ENCODE data around the gene HERC3. TPM values are rescaled to one million over a fixed set of nuclear protein-coding genes. Genes with fewer than 3 reads are reported as not detected.
A peak's percentile ranks its signal among the peaks of the same experiment; 100 is the strongest.

HERC3 gene
- total and polyA plus RNA-seq, 8 donors: 4.4 to 58.0 (median 34.2) TPM

DNA sequence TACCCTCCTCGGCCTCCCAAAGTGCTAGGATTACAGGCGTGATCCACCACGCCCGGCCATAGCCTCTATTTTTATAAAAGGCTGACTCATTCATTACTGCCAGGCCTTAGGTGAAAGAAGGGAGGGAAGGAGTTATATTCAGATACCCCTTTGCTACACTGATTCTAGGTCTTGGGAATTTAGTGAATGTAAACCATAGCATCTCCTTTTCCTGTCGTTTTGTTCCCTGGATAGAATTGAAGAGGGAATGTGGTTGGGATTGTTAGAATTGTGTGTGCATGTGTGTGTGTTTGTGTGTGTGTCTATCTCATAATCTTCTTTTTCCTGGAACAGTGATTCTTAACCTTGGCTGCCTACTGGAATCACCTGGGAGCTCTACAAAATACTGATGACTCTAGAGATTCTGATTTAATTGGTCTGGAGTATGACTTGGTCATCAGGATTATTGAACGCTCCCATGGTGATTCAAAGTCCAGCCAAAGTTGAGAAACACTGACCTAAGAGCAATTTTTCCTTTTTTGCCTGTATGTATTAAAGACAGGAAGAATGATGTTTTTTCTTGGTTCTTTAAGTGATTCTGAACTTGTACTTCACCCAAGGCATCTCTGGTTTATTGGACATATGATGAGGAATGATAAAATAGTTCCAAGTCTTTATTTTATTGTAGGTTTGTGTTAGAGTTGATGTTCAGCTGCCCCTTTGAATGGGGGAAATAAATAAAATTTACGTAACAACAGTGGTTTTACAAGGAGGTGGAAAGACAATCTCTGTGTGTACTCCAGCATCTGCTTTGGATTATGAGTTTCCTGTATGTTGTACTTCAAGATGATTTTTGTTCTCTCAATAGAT lies 68.4 kb downstream of the HERC3 start:
- intact Hi-C loops (cut with DNase I; ENCODE audit: low total_unique reads): no loop called here
- Histone ChIP-seq H3K4me3 (no peak overlapping the region), H3K9me3 (no peaks in the 10 kb centered on the region), H3K36me3 (peaks cover 7 to 56% (median 48%) of the 10 kb centered on the region in 4 donors), H3K27me3 (no peaks in the 10 kb centered on the region), H3K4me1 (peaks cover 0 to 20% (median 9%) of the 10 kb centered on the region in 4 donors), H3K27ac (no peak overlapping the region)
- 79 to 89% (median 82%) methylated on average over 7 of the region's 7 CpGs for WGBS, 5 donors
- no peak for TF ChIP-seq POLR2AphosphoS5 (IDR thresholded peaks at IDR 0.05)
- no peak for TF ChIP-seq EP300 (IDR thresholded peaks at IDR 0.05)
- TF ChIP-seq, protein P1, sequence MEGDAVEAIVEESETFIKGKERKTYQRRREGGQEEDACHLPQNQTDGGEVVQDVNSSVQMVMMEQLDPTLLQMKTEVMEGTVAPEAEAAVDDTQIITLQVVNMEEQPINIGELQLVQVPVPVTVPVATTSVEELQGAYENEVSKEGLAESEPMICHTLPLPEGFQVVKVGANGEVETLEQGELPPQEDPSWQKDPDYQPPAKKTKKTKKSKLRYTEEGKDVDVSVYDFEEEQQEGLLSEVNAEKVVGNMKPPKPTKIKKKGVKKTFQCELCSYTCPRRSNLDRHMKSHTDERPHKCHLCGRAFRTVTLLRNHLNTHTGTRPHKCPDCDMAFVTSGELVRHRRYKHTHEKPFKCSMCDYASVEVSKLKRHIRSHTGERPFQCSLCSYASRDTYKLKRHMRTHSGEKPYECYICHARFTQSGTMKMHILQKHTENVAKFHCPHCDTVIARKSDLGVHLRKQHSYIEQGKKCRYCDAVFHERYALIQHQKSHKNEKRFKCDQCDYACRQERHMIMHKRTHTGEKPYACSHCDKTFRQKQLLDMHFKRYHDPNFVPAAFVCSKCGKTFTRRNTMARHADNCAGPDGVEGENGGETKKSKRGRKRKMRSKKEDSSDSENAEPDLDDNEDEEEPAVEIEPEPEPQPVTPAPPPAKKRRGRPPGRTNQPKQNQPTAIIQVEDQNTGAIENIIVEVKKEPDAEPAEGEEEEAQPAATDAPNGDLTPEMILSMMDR (IDR thresholded peaks at IDR 0.05): no peak
- no peak for TF ChIP-seq POLR2A (IDR thresholded peaks at IDR 0.05)
- no peak for DNase-seq

DNA sequence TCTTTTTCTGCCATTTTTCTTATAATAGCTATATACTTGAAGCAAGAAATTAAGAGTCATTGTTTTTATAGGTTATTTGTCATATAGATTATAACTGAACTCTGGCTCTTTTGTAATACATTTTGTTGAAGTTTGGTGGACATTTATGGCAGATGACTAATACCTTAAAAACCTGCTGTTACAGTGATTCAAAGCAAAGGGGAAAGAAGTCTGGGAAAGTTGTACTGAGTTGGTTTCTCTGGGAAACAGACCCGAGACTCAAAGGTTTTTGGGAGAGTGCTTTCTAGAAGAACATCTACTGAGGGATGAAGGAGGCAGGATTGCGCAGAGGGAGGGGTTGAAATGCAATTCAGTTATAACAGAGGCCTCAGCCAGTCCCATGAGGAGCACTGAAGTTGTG lies 69.5 kb downstream of the HERC3 start:
- no peak overlapping the region for H3K4me3 ChIP-seq
- H3K9me3 ChIP-seq: no peaks in the 10 kb centered on the region
- 83 to 100% (median 91%) methylated on average over 2 of the region's 2 CpGs for WGBS, 5 donors
- H3K36me3 ChIP-seq: peaks cover 2 to 53% (median 37%) of the 10 kb centered on the region in 4 donors
- H3K27me3 ChIP-seq: no peaks in the 10 kb centered on the region
- peaks cover 0 to 20% (median 9%) of the 10 kb centered on the region in 4 donors for H3K4me1 ChIP-seq
- intact Hi-C loops (cut with DNase I; ENCODE audit: low total_unique reads): no loop called here
- no peak for DNase-seq
- no peak for TF ChIP-seq POLR2AphosphoS5 (IDR thresholded peaks at IDR 0.05)
- no peak for TF ChIP-seq EP300 (IDR thresholded peaks at IDR 0.05)
- no peak for TF ChIP-seq POLR2A (IDR thresholded peaks at IDR 0.05)
- TF ChIP-seq, protein P1 (IDR thresholded peaks at IDR 0.05): no peak
- H3K27ac ChIP-seq: no peak overlapping the region

DNA sequence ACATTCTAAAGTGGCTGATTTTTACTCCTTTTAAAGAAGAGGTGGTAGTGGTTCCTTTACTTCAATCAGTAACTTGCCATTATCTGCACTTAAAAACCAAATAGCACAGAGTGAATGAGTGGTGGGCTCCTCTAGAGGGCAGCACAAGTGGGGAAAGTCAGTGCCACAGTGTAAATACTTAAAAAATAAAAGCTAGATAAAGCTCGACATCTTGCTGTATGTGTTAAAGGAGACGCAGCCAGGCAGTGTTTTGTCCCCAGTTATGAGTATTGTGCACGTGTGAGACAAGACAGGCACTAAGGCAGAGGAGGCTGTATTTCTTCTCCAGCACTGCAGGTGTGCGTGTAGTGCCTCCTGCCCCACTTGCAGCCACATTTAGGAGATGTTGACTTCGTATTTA lies 80.7 kb downstream of the HERC3 start:
- Histone ChIP-seq H3K9me3 (no peaks in the 10 kb centered on the region), H3K27me3 (no peaks in the 10 kb centered on the region), H3K4me3 (no peak overlapping the region), H3K4me1 (no peaks in the 10 kb centered on the region), H3K36me3 (peaks cover 6 to 74% (median 59%) of the 10 kb centered on the region in 4 donors), H3K27ac (no peak overlapping the region)
- peak; percentile 34 to 68 for DNase-seq
- TF ChIP-seq, protein P1 (IDR thresholded peaks at IDR 0.05): peak in 5 of 7 experiments; percentile 13 to 31 (median 30)
- TF ChIP-seq EP300 (IDR thresholded peaks at IDR 0.05): no peak
- intact Hi-C loops (cut with DNase I; ENCODE audit: low total_unique reads): no loop called here
- WGBS, 5 donors: 48 to 62% (median 61%) methylated on average over 5 of the region's 5 CpGs

DNA sequence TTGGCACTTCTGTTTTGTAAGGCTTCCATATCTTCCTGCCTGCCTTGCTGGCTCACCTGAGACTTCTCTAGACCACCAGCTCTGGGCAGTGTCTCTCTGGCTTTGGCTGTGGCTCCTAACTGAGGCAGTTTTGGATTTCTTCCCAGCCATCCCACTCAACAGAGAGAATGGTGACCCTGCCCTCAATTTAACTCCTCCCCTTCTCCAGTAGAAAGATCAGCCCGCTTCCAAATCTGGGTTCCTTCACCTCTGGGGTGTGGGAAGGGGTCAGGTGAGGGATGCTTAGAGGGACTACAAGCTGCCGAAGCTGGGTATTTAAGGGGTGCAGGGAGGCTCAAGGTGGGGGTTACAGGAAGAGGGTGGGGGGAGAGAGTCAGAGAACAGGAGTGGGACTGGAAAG lies 81.6 kb downstream of the HERC3 start:
- intact Hi-C loops (cut with DNase I; ENCODE audit: low total_unique reads): no loop called here
- no peaks in the 10 kb centered on the region for H3K27me3 ChIP-seq
- H3K27ac ChIP-seq: no peak overlapping the region
- no peaks in the 10 kb centered on the region for H3K9me3 ChIP-seq
- H3K36me3 ChIP-seq: peaks cover 10 to 74% (median 59%) of the 10 kb centered on the region in 4 donors
- no peak for DNase-seq
- WGBS, 5 donors: 79 to 97% (median 94%) methylated on average over 2 of the region's 2 CpGs
- H3K4me1 ChIP-seq: no peaks in the 10 kb centered on the region
- TF ChIP-seq EP300 (IDR thresholded peaks at IDR 0.05): no peak
- no peak for TF ChIP-seq POLR2A (IDR thresholded peaks at IDR 0.05)
- TF ChIP-seq, protein P1 (IDR thresholded peaks at IDR 0.05): no peak
- no peak for TF ChIP-seq POLR2AphosphoS5 (IDR thresholded peaks at IDR 0.05)
- no peak overlapping the region for H3K4me3 ChIP-seq
